ENCODE data around the gene CLDN10. TPM values are rescaled to one million over a fixed set of nuclear protein-coding genes. Genes with fewer than 3 reads are reported as not detected.

CLDN10 gene, protein sequence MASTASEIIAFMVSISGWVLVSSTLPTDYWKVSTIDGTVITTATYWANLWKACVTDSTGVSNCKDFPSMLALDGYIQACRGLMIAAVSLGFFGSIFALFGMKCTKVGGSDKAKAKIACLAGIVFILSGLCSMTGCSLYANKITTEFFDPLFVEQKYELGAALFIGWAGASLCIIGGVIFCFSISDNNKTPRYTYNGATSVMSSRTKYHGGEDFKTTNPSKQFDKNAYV
- not detected in 2 replicates for total RNA-seq

DNA sequence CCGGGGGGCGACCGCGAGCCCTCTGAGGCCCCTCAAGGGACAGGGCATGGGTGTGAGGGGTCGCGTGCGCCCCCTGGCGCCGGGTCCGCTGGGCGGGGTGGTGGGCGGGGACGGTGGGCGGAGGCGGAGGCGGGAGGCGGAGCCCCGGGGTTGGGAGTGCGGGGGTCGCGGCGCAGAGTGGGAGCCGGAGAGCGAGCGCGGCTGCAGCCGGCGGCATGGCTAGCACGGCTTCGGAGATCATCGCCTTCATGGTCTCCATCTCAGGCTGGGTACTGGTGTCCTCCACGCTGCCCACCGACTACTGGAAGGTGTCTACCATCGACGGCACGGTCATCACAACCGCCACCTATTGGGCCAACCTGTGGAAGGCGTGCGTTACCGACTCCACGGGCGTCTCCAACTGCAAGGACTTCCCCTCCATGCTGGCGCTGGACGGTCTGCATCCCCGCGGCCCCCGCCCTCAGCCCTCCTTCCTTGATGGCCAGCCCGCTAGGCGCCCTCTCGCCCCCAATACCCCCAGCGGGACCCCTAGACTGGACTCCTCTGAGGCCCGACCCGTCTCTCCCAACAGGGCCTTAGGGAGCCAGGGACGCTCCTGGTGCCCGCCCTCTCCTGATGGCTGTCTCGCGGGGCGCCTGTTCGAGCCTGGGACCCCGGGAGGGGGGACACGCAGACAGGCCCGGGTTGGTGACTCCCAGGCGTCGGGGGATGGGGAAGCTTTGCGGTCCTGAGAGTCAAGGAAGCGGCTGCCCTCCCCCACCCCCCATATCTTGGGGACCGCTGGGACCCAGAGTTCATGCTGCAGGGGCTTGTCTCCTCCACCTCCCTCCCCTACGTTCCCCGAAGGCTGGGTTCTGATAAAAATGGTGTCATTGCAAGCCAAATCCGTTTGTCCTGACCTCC lies at the start of gene CLDN10:
Gene CLDN10 (plus strand): TSS at position 182 of the 903 bp plus-strand sequence. CDS start 34 bp downstream, at position 216.

Other genes starting within 250 kb of the CLDN10 start
- gene DZIP1, start 92.0 kb downstream of the CLDN10 start, total RNA-seq, result 1.2 and 1.5 TPM in 2 replicates
- 37.3 and 57.9 TPM in 2 replicates for gene DNAJC3, start 124.4 kb downstream of the CLDN10 start, total RNA-seq

Data from placental epithelial cell (primary cell).